PC-3 (cell line): ENCODE results near the gene CASP12.

Experiments used
- EZH2 ChIP-seq: fragments of 300-600 bp; sonication (generic); IDR thresholded peaks from one replicate; pipeline ENCODE4 v1.6.1; 2017; ENCODE audit warnings: antibody characterized with exemption, mild to moderate bottlenecking, low read length; ENCODE audit not compliant: unreplicated experiment
- TF ChIP-seq, protein P1 (sequence below): fragments of 300-600 bp; sonication (generic); conservative IDR thresholded peaks from 2 replicates; pipeline ENCODE4 v1.5.1; 2017; ENCODE audit warnings: antibody characterized with exemption, low read depth, mild to moderate bottlenecking, low read length

DNA sequence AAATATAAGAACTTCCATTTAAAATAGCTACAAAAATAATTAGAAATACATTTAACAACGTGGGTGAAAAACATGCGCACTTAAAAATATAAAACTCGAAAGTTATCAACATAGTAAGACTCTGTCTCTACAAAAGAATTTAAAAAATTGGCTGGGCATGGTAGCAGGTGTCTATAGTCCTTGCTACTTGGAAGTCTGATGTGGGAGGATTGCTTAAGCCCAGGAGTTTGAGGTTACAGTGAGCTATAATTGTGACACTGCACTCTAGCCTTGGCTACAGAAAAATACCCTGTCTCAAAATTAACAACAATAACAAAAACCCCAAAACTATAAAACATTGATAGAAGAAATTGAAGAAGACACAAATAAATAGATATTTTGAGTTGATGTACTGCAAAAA, 13.8 kb upstream of the CASP12 start:
- no peak for TF ChIP-seq EZH2
- TF ChIP-seq, protein P1, sequence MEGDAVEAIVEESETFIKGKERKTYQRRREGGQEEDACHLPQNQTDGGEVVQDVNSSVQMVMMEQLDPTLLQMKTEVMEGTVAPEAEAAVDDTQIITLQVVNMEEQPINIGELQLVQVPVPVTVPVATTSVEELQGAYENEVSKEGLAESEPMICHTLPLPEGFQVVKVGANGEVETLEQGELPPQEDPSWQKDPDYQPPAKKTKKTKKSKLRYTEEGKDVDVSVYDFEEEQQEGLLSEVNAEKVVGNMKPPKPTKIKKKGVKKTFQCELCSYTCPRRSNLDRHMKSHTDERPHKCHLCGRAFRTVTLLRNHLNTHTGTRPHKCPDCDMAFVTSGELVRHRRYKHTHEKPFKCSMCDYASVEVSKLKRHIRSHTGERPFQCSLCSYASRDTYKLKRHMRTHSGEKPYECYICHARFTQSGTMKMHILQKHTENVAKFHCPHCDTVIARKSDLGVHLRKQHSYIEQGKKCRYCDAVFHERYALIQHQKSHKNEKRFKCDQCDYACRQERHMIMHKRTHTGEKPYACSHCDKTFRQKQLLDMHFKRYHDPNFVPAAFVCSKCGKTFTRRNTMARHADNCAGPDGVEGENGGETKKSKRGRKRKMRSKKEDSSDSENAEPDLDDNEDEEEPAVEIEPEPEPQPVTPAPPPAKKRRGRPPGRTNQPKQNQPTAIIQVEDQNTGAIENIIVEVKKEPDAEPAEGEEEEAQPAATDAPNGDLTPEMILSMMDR: no peak
